K562 treated with DMSO at 1 percent for 4 hours (cell line): Measurements from ENCODE around the gene KLF14. TPM values are rescaled to one million over a fixed set of nuclear protein-coding genes. Genes with fewer than 3 reads are reported as not detected.

Experiments used
- total RNA-seq: library from RNA; unstranded; fragments of 300-600 nt; gene quantifications from 2 replicates; pipeline ENCODE4 v1.2.3, GENCODE V29; 2022; ENCODE audit not compliant: insufficient read depth

KLF14 gene
- total RNA-seq, result not detected in 2 replicates

DNA sequence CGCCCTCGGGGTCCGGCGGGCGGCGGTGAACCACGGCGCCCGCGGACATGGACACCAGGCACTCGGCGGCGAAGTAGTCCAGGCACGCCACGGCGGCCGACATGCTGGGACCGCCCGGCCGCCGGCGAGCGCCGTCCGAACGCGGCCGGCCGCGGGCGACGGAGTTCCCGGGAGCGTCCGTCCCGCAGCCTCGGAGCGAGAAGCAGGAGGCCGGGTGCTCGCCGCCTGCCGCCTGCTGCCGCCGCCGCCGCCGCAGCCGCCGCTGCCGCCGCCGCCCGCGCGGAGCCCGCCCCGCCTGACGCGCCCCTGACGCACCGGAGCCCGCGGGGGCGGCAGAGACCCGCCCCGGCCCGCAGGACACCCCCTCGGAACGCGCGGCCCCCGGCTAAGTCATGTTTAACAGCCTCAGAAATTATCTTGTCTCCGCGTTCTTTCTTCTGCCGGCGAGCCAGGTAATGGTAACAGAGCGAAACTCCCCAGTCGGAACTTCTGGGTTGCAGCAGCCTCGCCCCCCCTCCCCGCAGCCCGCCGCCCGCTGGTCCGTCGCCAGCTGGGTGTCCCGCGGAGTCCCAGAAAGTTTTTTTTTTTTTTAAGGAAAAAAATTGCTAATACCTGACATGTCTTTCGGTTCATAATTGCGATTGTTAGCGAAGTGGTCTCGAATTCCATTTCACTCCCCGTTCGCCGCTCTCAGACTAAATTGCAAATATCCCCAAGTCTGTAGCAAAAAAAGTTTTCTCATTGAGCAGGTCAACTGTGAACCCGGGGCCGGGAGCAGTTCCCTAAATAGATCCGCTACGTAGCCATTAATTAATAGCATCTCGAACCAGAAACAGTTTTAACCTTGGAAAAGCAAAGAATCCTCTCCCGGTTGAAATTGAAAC, at the start of gene KLF14:
Gene KLF14, minus strand, starts transcription at position 277 of the 884 bp plus-strand sequence. Its CDS starts 174 bp downstream, at position 103.

Other genes starting within 250 kb of the KLF14 start
- 0.33 TPM in 1 of 2 replicates, not detected in the other for gene MEST, start 242.1 kb downstream of the KLF14 start, total RNA-seq
- 23.2 and 25.3 TPM in 2 replicates for gene COPG2, start 65.5 kb downstream of the KLF14 start, total RNA-seq
- gene TSGA13, start 47.7 kb downstream of the KLF14 start, total RNA-seq, result not detected in 2 replicates